Glutamatergic neuron (in vitro differentiated cells): ENCODE results near the gene BHLHE41. TPM values are rescaled to one million over a fixed set of nuclear protein-coding genes. Genes with fewer than 3 reads are reported as not detected.

Experiments
- DNase-seq: peaks from one replicate; pipeline ENCODE4 v3.0.0; 2022
- H3K27ac Mint-ChIP-seq: one replicate; pipeline ENCODE4 v1.8.0; 2020; ENCODE audit warnings: mild to moderate bottlenecking, mixed read lengths, inconsistent platforms; ENCODE audit not compliant: unreplicated experiment
- H3K27me3 Mint-ChIP-seq: one replicate; pipeline ENCODE4 v1.8.0; 2020; ENCODE audit warnings: mild to moderate bottlenecking, moderate library complexity, mixed read lengths, inconsistent platforms; ENCODE audit not compliant: unreplicated experiment
- H3K36me3 Mint-ChIP-seq: one replicate; pipeline ENCODE4 v1.8.0; 2020; ENCODE audit warnings: mild to moderate bottlenecking, mixed read lengths, inconsistent platforms; ENCODE audit not compliant: unreplicated experiment
- H3K4me1 Mint-ChIP-seq: one replicate; pipeline ENCODE4 v1.8.0; 2020; ENCODE audit warnings: mild to moderate bottlenecking, low read depth, mixed read lengths, inconsistent platforms; ENCODE audit not compliant: unreplicated experiment
- H3K4me3 Mint-ChIP-seq: one replicate; pipeline ENCODE4 v1.8.0; 2020; ENCODE audit warnings: mild to moderate bottlenecking, mixed read lengths, inconsistent platforms; ENCODE audit not compliant: unreplicated experiment
- H3K9me3 Mint-ChIP-seq: one replicate; pipeline ENCODE4 v1.8.0; 2020; ENCODE audit warnings: mild to moderate bottlenecking, moderate library complexity, mixed read lengths, inconsistent platforms; ENCODE audit not compliant: unreplicated experiment
- total RNA-seq: library from RNA; stranded (reverse); fragmentation: NEBNext Ultra II Directional; extraction: Animal tissue kit (Norgen Biotek cat#: 25700); gene quantifications from one replicate; pipeline ENCODE4 v1.2.1, GENCODE V29; 2021; ENCODE audit not compliant: unreplicated experiment
- TF ChIP-seq, protein P1 (sequence below): fragments of 200-600 bp; sonication (generic); IDR thresholded peaks from one replicate; pipeline ENCODE4 v1.5.0; 2021; ENCODE audit not compliant: partially characterized antibody, unreplicated experiment

Gene BHLHE41
- total RNA-seq, 1 donor from 2014 or later, result 3.6 TPM

DNA sequence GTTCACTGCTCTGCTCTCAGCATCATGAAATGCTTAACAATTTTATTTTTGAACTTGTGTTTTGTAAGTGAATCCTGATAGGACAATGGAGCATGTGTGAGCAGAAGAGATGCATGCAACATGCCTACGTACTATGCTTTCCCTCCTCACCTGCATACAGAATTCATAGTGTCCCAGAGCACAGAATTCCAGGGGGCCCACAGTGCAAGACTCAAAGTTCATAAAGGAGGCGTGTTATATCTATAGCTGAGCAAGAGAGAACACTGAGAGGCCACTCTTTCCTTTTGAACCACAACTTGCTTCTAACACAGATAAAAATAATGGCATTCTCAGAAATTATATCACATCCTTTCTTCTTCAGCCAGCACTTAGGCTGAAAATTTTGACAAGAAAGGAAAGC, 28.8 kb downstream of the BHLHE41 start:
- H3K9me3 Mint-ChIP-seq, result no peaks in the 10 kb centered on the region
- no peaks in the 10 kb centered on the region for H3K36me3 Mint-ChIP-seq
- H3K27me3 Mint-ChIP-seq, result no peaks in the 10 kb centered on the region

DNA sequence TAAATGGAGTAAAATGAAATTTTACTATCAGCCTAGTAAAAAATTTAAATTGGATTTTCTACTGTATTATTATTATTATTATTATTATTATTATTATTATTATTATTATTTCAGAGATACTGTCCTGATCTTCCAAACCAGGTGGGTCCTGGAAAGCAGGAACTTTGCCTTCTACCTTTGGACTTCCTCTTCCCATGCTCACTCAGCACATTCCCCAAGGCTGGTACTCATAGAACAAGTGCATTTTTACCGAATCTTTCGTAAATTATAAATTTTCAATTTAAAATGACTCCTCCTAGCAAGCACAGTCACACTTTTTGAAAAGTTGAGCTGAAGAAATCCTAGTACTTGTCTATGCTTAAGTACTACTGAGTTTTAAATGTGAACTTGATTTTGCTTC, 29.7 kb downstream of the BHLHE41 start:
- no peaks in the 10 kb centered on the region for H3K36me3 Mint-ChIP-seq

More for the DNA sequence above, 28.8 kb downstream of the BHLHE41 start:
- Mint-ChIP-seq H3K4me3 (no peak overlapping the region), H3K27ac (no peak overlapping the region), H3K4me1 (peaks cover 3% of the 10 kb centered on the region)
- no peak for DNase-seq
- TF ChIP-seq, protein P1, sequence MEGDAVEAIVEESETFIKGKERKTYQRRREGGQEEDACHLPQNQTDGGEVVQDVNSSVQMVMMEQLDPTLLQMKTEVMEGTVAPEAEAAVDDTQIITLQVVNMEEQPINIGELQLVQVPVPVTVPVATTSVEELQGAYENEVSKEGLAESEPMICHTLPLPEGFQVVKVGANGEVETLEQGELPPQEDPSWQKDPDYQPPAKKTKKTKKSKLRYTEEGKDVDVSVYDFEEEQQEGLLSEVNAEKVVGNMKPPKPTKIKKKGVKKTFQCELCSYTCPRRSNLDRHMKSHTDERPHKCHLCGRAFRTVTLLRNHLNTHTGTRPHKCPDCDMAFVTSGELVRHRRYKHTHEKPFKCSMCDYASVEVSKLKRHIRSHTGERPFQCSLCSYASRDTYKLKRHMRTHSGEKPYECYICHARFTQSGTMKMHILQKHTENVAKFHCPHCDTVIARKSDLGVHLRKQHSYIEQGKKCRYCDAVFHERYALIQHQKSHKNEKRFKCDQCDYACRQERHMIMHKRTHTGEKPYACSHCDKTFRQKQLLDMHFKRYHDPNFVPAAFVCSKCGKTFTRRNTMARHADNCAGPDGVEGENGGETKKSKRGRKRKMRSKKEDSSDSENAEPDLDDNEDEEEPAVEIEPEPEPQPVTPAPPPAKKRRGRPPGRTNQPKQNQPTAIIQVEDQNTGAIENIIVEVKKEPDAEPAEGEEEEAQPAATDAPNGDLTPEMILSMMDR, result no peak

DNA sequence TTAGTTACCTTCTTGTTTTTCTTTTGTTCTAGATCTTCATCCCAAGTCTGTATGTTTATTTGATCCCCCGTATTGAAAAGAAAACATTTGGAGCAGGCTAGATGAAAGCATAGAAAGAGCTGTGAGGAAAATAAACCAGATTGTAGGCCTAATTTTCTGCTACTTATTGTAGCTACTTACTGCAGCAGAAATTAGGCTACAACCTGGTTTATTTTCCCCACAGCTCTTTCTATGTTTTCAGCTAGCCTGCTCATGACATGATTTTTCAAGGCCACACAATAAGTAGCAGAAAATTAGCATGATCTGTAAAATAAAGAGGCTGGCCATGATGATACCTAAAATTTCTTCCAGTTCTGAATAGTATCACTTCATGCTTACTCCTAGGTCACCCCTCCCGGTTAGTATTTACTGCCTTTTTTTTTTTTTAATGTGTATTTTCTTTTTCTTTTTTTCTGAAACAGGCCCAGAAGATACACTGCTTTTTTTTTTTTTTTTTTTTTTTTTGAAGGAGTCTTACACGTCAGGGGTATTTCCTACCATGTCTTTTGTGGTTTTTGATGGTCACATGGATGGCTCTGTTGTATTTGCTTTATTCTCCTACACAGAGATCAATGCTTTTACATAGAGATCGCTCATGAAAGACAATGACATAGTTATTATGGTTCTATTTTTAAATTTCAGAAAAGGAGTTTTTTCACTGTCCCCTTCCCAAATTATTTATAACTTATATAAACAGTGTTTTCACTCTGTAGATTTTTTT, 32.3 kb downstream of the BHLHE41 start:
- no peak overlapping the region for H3K4me3 Mint-ChIP-seq
- H3K27ac Mint-ChIP-seq, result no peak overlapping the region

More for the DNA sequence above, 29.7 kb downstream of the BHLHE41 start:
- no peaks in the 10 kb centered on the region for H3K27me3 Mint-ChIP-seq
- H3K9me3 Mint-ChIP-seq, result no peaks in the 10 kb centered on the region
- DNase-seq, result no peak
- H3K4me1 Mint-ChIP-seq, result peaks cover 3% of the 10 kb centered on the region
- no peak overlapping the region for H3K4me3 Mint-ChIP-seq
- no peak overlapping the region for H3K27ac Mint-ChIP-seq
- TF ChIP-seq, protein P1, result no peak

DNA sequence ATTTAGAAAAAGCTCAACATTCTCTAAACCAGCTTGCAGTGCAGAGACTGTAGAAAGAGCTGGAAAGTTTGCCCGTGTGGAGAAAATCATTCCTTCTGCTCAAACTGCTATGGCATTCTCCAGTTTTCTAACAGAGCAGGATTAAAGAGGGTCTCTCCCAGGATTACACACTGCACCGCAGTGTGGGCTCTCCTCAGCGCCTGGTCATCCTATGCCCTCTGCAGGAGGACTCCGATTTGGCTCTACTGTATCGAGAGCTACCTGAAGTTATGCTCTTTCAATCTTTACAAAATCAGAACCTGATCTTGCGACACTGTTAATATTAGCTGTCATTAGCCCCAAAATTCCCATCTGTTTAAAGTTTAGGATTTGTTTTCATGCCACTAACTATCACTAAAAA, 33.0 kb downstream of the BHLHE41 start:
- H3K36me3 Mint-ChIP-seq, result no peaks in the 10 kb centered on the region
- H3K27me3 Mint-ChIP-seq, result no peaks in the 10 kb centered on the region
- peaks cover 3% of the 10 kb centered on the region for H3K9me3 Mint-ChIP-seq
- DNase-seq, result no peak
- no peak overlapping the region for H3K4me3 Mint-ChIP-seq
- peaks cover 3% of the 10 kb centered on the region for H3K4me1 Mint-ChIP-seq
- TF ChIP-seq, protein P1, result no peak
- H3K27ac Mint-ChIP-seq, result no peak overlapping the region

More for the DNA sequence above, 32.3 kb downstream of the BHLHE41 start:
- Mint-ChIP-seq H3K36me3 (no peaks in the 10 kb centered on the region), H3K9me3 (peaks cover 3% of the 10 kb centered on the region), H3K4me1 (peaks cover 3% of the 10 kb centered on the region), H3K27me3 (no peaks in the 10 kb centered on the region)
- no peak for DNase-seq
- TF ChIP-seq, protein P1, result no peak

DNA sequence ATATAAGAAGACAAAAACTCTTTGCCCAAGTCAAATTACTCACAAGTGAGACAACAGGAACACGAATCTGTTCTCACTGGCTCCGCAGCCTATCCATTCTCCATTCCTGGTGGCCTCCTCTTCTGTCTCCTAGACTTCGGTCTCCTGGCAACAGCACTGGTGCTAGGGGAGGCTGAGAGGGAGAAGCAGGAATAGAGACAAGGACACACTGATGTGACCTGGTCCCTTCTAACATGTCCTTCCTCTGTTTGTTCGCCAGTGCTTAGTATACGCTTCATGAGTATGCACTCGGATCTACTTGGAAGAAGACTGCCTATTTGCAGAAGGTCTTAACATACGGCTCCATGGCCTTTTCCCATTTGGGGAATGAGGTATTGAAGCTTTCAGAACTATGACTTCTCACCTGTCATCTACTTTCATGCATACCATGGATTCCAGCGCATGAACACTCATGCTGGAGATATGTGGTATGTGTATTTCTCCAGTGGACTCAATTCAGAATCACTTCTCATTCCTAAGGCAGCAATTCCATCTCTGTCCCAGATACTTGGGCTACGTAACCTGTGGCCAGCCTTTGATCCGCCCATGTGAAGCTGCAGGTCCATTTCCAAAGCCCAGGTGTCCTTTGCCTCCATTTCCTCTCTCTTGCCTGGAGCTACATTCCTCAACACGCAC, 33.9 kb downstream of the BHLHE41 start:
- Mint-ChIP-seq H3K27me3 (no peaks in the 10 kb centered on the region), H3K27ac (no peak overlapping the region), H3K9me3 (peaks cover 3% of the 10 kb centered on the region), H3K4me1 (peaks cover 3% of the 10 kb centered on the region), H3K4me3 (no peak overlapping the region), H3K36me3 (no peaks in the 10 kb centered on the region)
- TF ChIP-seq, protein P1, result no peak
- no peak for DNase-seq
